Measurements from ENCODE around the gene CTIF.

CTIF gene

DNA sequence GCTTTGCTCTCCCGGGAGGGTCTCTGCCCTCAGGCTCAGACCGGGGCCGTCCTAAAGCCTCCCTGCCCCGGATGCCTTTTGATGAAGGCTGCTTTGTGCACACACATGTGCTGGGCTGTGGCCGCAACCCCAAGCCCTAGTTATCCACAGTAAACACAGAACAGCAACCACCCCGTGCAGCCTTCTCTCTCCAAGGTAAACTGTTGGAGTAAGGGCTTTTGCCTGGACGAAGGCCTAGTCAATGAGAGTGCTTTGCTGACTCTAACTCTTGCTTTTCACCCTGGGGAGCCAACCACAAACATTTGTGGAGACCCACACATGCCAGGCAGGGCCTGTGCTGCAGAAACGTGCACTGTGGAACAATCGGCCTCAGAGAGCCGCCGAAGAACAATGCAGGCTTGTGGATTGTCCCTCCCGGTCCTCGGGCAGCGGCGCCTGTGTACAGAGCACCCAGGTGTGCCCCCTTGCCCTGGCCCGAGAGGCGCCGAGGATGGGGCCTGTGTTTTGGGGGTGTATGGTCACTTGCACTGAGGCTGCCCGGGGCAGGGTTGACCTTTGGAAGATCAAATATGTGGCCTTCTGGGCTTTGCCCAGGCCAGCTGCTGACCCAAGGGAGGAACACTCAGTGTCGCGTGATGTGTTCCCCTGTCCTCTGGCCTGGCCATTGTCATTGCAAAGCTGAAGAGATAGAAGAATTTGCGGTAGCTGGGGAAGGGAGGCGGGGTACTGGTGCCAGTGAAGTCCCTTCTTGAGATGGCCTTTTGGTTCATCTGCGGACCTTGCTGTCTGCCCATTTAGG is 37.0 kb downstream of the CTIF start:
- DNase-seq (ENCODE audit: low read depth in 2 of 2), result no peak

DNA sequence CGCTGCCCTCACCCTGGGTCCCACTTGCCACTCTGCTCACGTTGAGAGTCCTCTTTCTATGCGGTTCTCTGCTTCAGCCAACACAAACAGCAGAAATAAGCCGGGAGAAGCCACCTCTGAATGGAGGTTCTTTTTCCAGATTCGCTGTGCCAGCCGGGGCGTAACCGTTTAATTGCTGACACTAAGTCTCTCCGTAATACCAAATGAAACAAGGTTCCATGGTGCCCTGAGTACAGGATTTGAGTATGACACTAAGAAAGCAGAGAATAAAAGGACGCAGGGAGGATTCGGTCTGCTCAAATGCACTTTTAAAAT is 37.6 kb downstream of the CTIF start:
- no peak for DNase-seq (ENCODE audit: low read depth in 2 of 2)

DNA sequence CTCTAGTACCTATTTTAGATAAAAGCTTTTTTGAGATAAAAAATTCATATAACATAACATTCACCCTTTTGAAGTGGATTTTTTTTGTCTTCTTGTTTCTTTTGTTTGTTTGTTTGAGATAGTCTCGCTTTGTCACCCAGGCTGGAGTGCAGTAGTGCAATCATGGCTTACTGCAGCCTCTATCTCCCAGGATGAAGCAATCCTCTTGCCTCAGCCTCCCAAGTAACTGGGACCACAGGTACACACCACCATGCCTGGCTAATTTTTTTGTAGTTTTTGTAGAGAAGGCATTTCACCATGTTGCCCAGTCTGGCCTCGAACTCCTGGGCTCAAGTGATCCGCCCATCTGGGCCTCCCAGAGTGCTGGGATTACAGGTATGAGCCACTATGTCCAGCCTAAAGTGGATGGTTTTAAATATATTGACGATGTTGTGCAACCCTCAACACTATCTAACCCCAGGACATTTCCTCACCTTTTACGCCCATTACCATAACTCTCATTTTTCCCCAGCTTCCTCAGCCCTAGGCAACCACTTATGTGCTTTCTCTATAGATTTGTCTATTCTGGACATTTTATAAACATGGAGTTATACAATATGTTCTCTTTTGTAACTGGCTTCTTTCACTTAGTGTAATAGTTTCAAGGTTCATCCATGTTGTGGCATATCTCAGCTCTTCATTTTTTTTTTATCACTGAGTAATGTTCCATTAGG is 38.8 kb downstream of the CTIF start:
- DNase-seq (ENCODE audit: low read depth in 2 of 2), result no peak

DNA sequence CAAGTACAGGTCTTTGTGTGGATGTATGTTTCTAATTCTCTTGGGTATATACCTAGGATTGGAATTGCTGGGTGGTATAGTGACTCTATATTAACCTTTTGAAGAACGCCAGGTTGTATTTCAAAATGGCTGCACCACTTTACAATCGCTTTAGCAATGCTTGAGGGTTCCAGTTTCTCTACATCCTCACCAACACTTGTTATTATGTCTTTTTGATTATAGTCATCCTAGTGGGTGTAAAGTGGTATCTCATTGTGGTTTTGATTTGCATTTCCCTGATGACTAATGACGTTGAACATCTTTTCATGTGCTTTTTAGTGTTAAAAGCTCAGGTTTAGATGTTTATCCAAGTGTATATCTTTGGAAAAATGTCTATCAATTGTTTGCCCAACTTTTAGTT is 39.5 kb downstream of the CTIF start:
- DNase-seq (ENCODE audit: low read depth in 2 of 2), result no peak

DNA sequence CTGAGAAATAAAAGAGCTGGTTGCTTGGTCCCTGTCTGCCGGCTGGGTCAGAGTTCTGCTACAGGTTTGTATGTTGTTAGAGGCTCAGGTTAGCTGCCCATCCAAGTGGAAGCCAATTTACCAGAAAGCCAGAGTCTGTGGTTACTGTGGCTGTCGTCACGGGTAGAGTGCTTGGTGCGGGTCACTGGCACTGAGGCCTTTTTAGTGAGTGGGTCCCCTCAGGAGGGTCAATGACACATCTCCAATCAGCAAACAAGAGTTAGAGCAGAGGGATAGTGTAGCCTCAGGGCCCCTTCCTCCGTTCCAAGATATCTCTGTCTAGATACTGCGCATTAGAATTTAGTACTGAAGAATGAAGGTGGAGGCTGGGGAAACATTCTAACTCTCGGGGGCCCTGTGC is 41.2 kb downstream of the CTIF start:
- DNase-seq (ENCODE audit: low read depth in 2 of 2), result no peak

DNA sequence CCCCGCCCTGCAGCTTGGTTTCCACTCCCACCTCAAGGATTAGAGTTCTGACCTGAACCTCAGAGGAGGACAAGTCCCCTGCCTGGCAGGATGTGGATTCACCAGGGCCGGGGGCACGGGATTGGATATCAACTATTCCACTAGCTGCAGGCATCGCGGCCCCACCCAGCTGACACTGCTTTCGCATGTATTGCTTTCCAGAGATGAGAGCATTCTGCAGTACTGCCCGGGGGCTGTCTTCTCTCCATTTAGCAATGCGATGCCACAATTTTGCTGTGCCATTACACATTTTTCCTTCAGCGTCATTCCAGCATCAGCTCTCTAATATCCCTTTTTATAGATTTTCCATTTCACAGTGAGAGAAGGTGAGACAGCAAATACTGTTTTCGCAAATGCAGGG is 42.0 kb downstream of the CTIF start:
- DNase-seq (ENCODE audit: low read depth in 2 of 2), result no peak

DNA sequence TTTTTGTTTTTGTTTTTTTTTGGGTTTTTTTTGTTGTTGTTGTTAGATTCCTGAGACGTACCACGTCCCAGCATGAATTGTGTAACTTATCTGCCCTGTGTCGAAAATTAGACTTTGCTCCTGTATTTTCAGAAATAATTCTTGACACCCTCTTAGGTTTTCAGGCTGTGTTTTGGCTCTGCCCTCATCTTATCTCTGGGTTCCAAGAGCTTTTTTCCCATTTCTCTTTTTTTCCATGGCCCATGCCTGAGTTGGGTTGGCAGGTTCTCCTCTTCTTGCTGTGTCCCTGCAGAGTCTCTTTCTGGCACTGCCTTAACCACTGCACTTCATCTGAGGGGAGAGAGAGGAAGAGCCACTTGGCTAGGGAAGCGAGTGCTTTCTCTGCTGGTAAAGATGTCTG is 42.4 kb downstream of the CTIF start:
- DNase-seq (ENCODE audit: low read depth in 2 of 2), result no peak

DNA sequence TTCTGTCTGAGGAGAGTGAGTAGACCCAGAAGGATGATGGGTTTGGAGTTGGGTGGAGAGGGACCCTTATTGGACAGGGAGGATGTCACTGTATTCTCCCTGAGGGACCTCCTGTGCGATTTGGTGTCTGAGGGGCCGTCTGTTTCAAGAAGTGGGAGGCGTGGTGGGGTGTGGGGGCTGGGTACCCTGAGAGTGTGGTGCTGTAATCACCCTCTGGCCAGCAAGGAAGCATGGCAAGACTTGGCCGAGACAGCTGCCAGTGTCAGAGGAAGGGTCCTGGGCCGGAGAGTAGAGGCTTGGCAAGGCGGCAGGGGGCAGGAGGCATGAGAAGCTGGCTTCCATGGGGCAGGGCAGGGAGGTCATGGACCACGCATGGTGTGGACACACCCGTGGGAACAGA is 43.1 kb downstream of the CTIF start:
- DNase-seq (ENCODE audit: low read depth in 2 of 2), result no peak

DNA sequence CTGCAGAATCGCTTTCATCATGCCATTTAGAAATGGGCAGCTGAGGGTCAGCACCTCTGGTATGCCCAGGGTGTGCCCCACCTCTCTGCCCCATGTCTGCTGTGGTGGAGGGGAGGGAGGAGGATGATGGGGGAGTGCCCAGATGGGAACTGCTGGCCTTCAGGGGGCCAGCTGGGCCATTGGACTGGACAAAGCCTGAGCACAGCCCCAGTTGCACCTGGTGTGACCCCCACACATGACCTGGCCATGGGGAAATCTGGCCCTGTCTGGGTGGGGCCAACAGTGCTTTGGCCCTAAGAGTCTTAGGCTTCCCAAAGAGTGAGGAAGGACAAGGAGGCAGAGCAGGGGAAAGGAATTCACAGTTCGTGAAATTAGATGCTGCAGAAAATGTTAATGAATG is 44.1 kb downstream of the CTIF start:
- no peak for DNase-seq (ENCODE audit: low read depth in 2 of 2)

DNA sequence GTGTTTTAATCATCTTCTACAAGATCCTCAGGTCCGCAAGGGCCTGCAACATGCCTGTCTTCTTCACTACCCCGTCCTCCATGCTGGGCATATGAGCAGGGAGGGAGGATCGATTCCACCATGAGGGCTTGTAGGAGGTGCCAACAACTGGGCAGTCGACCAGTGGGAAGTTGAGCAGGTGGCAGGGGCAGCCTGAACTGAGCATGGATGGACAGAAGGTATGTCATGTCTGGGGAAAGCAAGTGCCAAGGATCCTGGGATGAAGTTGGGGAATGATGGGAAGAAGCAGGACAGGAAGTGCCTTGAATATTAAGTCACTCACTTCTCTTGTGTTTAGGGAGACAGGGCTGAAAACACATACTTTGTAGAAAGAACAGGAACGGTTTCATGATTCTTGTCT is 44.7 kb downstream of the CTIF start:
- no peak for DNase-seq (ENCODE audit: low read depth in 2 of 2)

DNA sequence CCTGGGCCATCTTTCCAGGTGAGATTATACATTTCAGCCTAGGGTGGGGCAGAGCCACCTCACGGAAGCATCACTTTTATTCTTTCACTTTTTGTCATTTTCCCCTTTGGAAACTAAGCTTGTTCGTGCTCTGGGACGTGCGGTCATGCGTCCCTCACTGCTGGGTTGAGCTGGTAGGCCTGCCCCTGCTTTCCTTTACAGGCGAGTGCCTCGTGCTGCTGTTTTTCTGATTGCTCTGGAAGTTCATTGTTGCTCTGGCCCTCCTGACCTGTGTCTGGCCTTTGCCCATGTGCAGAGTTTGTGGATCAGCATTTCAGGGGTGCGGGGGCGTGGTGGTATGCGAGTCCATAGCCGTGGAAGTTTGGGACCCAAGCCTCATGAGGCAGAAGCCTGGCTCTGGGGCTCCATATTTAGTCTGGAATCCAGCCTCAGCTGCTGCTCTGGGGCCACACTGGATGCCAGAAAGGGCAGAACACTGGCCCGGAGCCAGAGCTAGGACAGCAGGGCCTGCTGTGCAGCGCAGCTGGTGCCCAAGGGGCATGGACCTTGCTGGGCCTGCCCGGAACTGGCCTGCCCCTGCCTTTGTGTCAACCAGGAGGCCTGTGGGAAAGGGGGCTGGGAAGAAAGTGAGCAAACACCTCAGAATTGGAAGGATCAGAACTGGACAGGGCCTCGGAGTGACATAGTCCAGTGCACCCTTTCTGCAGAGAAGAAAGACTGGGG is 51.1 kb downstream of the CTIF start:
- no peak for DNase-seq (ENCODE audit: low read depth in 2 of 2)

DNA sequence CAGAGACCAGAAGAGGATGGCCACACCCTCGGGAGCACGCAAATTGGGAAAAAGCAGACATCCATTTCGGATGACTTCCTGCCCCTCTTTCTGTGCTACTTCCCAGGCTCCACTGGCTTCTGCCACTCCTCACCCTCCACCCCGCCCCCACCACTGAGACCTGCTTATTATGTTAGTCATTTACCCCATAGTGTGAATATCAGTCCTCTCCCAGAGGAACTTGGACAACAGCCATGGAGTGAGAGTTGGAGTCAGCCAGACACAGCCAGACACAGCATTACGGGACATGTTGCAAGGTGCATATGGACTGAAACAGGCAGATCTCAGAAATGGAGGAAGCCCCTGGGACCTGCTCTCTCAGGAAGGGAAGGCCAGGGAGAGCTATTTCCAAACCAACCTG is 51.8 kb downstream of the CTIF start:
- no peak for DNase-seq (ENCODE audit: low read depth in 2 of 2)

DNA sequence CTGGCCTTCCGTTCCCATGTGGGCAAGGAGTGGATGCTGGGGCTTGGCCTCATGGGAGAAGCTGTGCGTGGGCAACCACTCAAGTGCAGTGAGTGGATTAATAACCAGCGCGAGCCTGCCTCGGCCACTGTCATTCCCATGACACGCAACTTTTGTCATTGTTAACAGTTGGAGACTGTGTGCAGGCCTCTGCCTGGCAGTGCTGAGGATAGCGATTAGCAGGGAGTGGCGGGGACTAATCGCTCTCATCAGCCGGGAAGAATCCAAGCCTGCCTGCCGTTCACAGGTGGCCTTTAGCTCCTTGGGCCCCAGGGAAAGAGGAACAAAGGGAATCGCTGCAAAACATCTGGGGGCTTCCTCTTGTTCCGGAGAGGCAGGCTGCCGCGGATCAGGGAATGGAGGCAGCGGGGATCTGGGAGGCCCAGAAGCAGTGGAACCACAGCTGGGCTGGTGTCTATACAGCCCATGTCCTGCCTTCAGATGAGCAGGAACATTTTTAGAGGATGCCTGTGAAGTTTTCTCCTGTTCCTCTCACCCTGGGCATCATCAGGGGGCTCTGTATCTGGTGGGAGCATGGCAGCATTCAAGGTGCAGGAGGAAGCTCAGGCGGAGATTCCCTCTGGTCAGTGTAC is 53.8 kb downstream of the CTIF start:
- DNase-seq (ENCODE audit: low read depth in 2 of 2), result no peak

DNA sequence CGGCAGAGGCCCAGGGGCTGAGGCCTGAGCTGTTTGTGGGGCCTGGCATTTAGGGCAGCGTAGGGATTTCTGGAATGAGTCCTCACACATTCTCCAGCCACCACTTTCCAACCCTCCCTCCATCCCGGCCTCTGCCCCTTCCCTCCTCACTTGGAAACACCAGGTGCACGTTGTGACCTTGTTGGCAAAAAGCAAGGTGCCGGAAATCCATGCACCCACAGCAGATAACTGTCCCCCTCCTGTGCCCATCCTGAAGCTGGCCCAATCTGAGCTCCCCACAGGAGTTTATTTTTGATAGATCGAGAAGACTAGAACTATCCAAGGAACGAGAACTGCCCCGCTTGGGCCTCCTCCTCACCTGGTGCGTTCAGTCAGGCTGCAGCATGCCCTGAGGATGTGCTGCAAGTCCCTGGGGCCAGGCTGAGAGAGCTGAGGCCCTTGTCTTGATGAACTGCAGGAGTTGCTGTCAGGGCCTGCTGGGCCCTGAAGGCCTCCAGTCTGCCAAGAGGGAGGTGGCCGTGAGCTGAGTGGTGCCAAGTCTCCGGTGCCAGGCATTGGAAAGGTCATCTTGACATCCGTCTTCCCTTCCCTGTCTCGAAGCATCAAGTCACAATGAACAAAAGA is 55.8 kb downstream of the CTIF start:
- DNase-seq (ENCODE audit: low read depth in 2 of 2), result no peak

DNA sequence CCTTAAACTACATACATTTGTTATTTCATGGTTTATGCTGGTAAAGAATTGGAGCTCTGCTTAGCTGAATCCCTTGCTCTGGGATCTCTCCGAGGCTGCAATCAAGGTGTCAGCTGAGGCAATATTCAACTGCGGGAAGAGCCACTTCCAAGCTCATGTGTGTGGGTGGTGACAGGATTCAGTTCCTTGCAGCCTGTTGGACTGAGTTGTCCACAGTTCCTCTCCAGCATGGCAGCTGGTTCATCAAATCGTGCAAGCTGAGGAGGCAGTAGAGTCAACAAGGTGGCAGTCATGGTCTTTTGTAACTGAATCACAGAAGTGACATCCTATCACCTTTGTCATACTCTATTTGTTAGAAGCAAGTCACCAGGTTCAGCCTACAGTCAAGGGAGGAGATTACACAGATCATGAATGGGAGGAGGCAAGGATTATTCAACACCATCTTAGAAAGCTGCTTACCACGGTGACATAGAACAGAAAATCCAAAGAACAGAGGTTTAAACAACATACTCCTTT is 56.9 kb downstream of the CTIF start:
- no peak for DNase-seq (ENCODE audit: low read depth in 2 of 2)

DNA sequence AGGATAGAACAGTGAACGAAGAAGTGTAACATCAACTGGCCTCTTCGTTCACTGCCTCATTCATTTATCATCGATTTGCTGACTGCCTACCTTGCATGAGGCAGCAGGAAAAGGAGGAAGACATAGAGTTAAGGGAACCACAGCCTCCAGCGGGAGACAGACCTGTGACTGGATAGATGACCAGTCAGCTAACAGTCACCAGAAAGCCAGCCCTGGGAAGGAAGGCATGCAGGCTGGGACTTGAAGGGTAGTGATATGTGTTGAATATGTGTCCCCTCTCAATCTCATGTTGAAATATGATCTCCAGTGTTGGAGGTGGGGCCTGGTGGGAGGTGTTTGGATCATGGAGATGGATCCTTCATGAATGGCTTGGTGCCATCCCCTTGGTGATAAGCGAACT is 58.3 kb downstream of the CTIF start:
- no peak for DNase-seq (ENCODE audit: low read depth in 2 of 2)

DNA sequence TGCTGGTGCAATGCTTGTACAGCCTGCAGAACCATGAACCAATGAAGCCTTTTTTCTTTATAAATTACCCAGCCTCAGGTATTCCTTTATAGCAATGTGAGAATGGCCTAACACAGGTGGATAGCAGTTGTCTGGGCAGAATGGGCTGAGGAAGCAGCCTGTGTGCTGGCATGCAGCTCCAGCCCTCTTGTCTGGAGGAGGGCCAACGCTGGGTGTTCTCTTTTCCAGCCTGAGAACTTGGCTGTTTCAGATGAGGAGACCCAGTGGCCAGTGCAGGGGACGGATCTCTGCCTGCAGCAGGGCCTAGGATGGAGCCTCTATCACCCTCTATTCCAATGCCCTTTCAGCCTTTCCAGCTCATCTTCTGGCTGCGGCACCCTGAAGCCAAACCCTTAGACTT is 58.8 kb downstream of the CTIF start:
- no peak for DNase-seq (ENCODE audit: low read depth in 2 of 2)

DNA sequence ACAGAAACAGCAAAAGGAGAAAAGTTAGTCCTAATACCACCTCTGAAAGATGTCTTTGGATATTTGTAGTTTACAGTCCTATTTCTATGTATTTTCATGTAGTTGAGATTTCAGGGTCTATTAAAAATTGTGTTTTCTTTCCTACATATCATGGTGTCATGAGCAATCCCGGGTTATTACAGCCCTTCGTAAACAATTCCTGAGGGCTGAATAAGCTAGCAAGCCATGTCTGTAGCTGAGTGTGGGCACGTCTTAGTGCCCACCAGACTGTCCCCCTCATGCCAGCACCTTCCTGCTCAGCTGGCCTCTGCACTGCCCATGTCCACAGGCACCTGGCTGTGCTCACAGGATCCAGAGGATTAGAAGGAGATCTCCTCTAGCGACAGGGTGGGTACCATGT is 60.6 kb downstream of the CTIF start:
- no peak for DNase-seq (ENCODE audit: low read depth in 2 of 2)

DNA sequence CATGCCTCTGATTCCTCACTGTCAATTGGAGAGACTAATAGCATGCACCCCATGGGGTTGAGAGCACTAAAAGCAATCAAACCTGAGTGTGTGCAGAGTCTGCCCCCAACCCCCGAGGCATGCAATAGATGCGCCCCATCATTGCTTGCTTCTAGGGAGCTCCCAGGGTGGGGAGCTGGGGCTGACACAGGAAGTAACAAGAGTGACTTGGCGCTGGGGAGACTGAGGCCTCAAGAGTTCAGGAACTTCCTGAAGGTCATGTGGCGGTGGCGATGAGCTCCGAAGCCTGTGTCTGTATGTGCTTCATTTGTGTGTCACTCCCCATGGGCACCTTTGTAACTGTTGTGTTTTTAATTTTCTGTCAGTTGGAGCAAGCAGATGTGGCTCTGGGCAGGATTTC is 61.2 kb downstream of the CTIF start:
- no peak for DNase-seq (ENCODE audit: low read depth in 2 of 2)

DNA sequence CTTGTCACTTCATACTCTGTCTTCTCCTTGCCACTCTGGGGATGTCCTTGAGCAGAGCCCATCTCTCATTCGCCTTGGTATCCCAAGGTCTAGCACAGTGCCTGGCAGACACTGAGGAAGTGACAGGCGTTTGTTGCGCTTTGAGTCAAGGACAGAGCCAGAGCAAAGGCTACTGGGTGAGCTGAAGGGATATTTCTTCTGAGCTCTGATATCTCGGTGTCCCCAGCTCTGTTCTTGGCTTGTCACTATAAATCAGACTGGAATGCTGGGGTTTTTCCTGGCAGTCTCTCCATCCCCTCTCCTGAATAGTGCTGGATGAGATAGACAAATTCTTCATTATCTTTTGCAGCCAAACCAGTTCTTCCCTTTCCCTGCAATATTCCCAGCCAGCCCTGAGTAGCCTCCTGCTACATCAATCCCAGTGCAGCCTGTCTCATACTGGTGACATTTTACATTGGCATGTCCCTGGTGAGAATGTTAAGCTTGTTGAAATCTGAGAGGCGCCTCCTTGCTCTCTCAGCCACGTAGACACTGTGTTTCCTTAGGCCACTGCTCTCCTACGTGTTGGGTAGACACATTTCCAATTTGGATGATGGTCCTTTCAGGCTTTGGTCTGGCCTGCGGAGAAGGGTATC is 61.7 kb downstream of the CTIF start:
- no peak for DNase-seq (ENCODE audit: low read depth in 2 of 2)

DNA sequence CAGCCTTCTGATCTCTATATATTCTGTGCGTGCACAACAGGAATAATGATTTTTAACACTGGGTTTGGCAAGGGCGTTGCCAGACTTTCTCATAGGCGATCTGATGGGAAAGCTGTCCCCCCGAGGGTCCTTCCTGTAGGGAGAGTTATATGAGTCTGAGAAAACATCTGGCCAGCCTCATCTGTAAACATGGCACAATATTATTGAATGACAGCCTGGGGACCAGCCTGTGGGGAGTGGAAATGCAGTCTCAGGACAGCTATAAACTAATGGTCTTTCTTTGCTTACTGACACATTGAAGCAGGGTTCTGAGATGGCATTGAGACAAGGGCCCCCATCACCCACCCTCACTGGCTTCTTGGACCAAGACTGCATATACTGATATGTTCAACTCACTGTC is 62.5 kb downstream of the CTIF start:
- no peak for DNase-seq (ENCODE audit: low read depth in 2 of 2)

All from stimulated activated CD8-positive, alpha-beta memory T cell treated with anti-CD3 and anti-CD28 coated beads, Interleukin-2, amount 100 ng/mL, for 1 hour (primary cell).